Endothelial cell of umbilical vein (primary cell): ENCODE measurements around the gene TMEM132A. TPM values are rescaled to one million over a fixed set of nuclear protein-coding genes. Genes with fewer than 3 reads are reported as not detected.

Source experiments
- BruUV-seq: library from RNA; stranded (reverse); fragments of 400-500 nt; replicated peaks from 2 replicates; lab custom pipeline; 2021; lab: Mats Ljungman, UMichigan
- CTCF ChIA-PET: fragments of 300-600, 350-600 bp; sonication (Branson Sonifier 250); formaldehyde crosslinking; loops from one replicate; lab custom pipeline; 2021; ENCODE audit warnings: antibody characterized with exemption, inconsistent platforms; lab: Charles Lee
- POLR2A ChIA-PET: fragments of 300-600, 350-600 bp; sonication (Branson Sonifier 250); formaldehyde crosslinking; loops from one replicate; lab custom pipeline; 2021; ENCODE audit warnings: antibody characterized with exemption, inconsistent platforms; lab: Charles Lee
- DNase-seq: peaks from one replicate; pipeline ENCODE4 v3.0.0-alpha.2; 2011; ENCODE audit warnings: low read depth, low spot score
- FAIRE-seq: peaks from 2 replicates; lab custom pipeline; 2011; peaks lifted over from hg19 to GRCh38; lab: Jason Lieb, UNC
- H2AFZ ChIP-seq: 2 replicates; pipeline ENCODE4 v1.6.0; 2012; ENCODE audit warnings: low read depth, low read length, control low read depth, inconsistent platforms
- H3K27ac ChIP-seq: 2 replicates; pipeline ENCODE4 v1.5.1; 2011; ENCODE audit warnings: low read depth, mild to moderate bottlenecking, control low read depth, low read length, moderate library complexity; ENCODE audit not compliant: insufficient read depth
- H3K27me3 ChIP-seq, 2 experiments: 2 replicates each; pipeline versions ENCODE4 v1.6.0 to v1.6.1; 2011; ENCODE audit warnings: low read length in 2 of 2, mixed read lengths in 1 of 2; ENCODE audit not compliant: control insufficient read depth in 2 of 2, insufficient read depth in 2 of 2
- H3K36me3 ChIP-seq, 2 experiments: 2 replicates in 1 of 2; 3 replicates in 1 of 2; pipeline ENCODE4 v1.5.1; 2011; ENCODE audit warnings: low read length in 2 of 2, mild to moderate bottlenecking in 1 of 2, moderate library complexity in 1 of 2; ENCODE audit not compliant: control insufficient read depth in 2 of 2, insufficient read depth in 2 of 2; ENCODE audit errors: extremely low read depth in 1 of 2
- H3K4me1 ChIP-seq: 3 replicates; pipeline ENCODE4 v1.5.1; 2011; ENCODE audit warnings: mild to moderate bottlenecking, low read length; ENCODE audit not compliant: control insufficient read depth, insufficient read depth; ENCODE audit errors: extremely low read depth
- H3K4me2 ChIP-seq: 2 replicates; pipeline ENCODE4 v1.6.1; 2011; ENCODE audit warnings: low read length, control low read depth, mixed read lengths; ENCODE audit not compliant: insufficient read depth
- H3K4me3 ChIP-seq, 3 experiments: fragments of 200-600 bp in 1 of 3; sonication (generic), shearing (Covaris generic) in 1 of 3; replicated peaks in 1 of 3; 2 replicates each; pipeline ENCODE4 v1.5.1; 2011 to 2016; ENCODE audit warnings: control low read depth in 3 of 3, low read length in 3 of 3, mild to moderate bottlenecking in 2 of 3, inconsistent platforms in 1 of 3, low read depth in 1 of 3, moderate library complexity in 1 of 3; ENCODE audit not compliant: insufficient read depth in 1 of 3
- H3K79me2 ChIP-seq: 2 replicates; pipeline ENCODE4 v1.6.0; 2012; ENCODE audit warnings: low read length, inconsistent platforms; ENCODE audit not compliant: control insufficient read depth, insufficient read depth
- H3K9ac ChIP-seq: replicated peaks from 2 replicates; pipeline ENCODE3; 2011; ENCODE audit warnings: low read length, control low read depth; ENCODE audit not compliant: insufficient read depth; ENCODE audit errors: extremely low read depth
- H3K9me1 ChIP-seq: replicated peaks from 3 replicates; pipeline ENCODE4 v1.6.0; 2011; ENCODE audit warnings: mild to moderate bottlenecking, low read length; ENCODE audit not compliant: control insufficient read depth, insufficient read depth; ENCODE audit errors: extremely low read depth
- H3K9me3 ChIP-seq: replicated peaks from 2 replicates; pipeline ENCODE4 v1.5.1; 2012; ENCODE audit warnings: low read length, inconsistent platforms; ENCODE audit not compliant: control insufficient read depth, insufficient read depth
- H4K20me1 ChIP-seq: replicated peaks from 2 replicates; pipeline ENCODE3; 2011; ENCODE audit warnings: mild to moderate bottlenecking, low read length; ENCODE audit not compliant: control insufficient read depth, insufficient read depth; ENCODE audit errors: extremely low read depth
- EZH2 ChIP-seq: IDR thresholded peaks from 2 replicates; pipeline ENCODE4 v1.6.1; 2012; ENCODE audit warnings: borderline replicate concordance, low read depth, mild to moderate bottlenecking, moderate library complexity, low read length, inconsistent platforms; ENCODE audit not compliant: severe bottlenecking
- FOS ChIP-seq: IDR thresholded peaks from 2 replicates; pipeline ENCODE4 v1.6.1; 2011; ENCODE audit warnings: mild to moderate bottlenecking, low read length, moderate library complexity, borderline replicate concordance; ENCODE audit not compliant: insufficient read depth
- GATA2 ChIP-seq: IDR thresholded peaks from 2 replicates; pipeline ENCODE4 v1.7.0; 2011; ENCODE audit warnings: low read depth, mild to moderate bottlenecking, moderate library complexity, mixed read lengths, low read length; ENCODE audit not compliant: insufficient read length, insufficient read depth
- JUN ChIP-seq: IDR thresholded peaks from 2 replicates; pipeline ENCODE4 v1.6.1; 2011; ENCODE audit warnings: borderline replicate concordance, low read depth; ENCODE audit not compliant: insufficient read length, insufficient read depth
- MYC ChIP-seq: IDR thresholded peaks from one replicate; pipeline ENCODE4 v1.6.1; 2011; ENCODE audit warnings: mild to moderate bottlenecking, low read depth, low read length
- POLR2A ChIP-seq: IDR thresholded peaks from 2 replicates; pipeline ENCODE4 v1.6.1; 2012; ENCODE audit warnings: low read depth, mild to moderate bottlenecking, control low read depth, low read length
- POLR2AphosphoS5 ChIP-seq: IDR thresholded peaks from 2 replicates; pipeline ENCODE4 v1.6.1; 2012; ENCODE audit warnings: low read depth, mild to moderate bottlenecking, control low read depth, low read length, moderate library complexity; ENCODE audit not compliant: insufficient read depth
- dilution Hi-C: fragments of 300-500 bp; cut with MboI; formaldehyde crosslinking; loops from one replicate; pipeline ENCODE4 v1.15.0; 2019; ENCODE audit warnings: low sequenced_read_pairs; ENCODE audit not compliant: extremely low pct_ligation_motif_present
- intact Hi-C: fragments of 100-400 bp; cut with micrococcal nuclease; formaldehyde crosslinking; loops from one replicate; pipeline ENCODE4 v1.10.0; 2022
- polyA plus RNA-seq, 4 experiments: library from polyadenylated mRNA; depleted of rRNA in 3 of 4; stranded (reverse) in 3 of 4; unstranded in 1 of 4; fragments of >200 nt; gene quantifications; 2 replicates each; pipeline versions ENCODE4 v1.2.1 to v1.2.3, GENCODE V29; 2011 to 2012; ENCODE audit warnings: missing spikeins in 1 of 4
- total RNA-seq: library from RNA; stranded (reverse); gene quantifications from 2 replicates; pipeline ENCODE4 v1.2.3, GENCODE V29; 2021
- TF ChIP-seq, protein P1 (sequence below), 2 donors: IDR thresholded peaks; 1 replicate in 1 of 2; 2 replicates in 1 of 2; pipeline ENCODE4 v1.5.1; 2011; ENCODE audit warnings: low read length in 2 of 2, mild to moderate bottlenecking in 2 of 2, moderate library complexity in 2 of 2, control low read depth in 1 of 2, inconsistent platforms in 1 of 2, low read depth in 1 of 2; ENCODE audit not compliant: insufficient read depth in 1 of 2; ENCODE audit errors: extremely low read depth in 1 of 2

Gene TMEM132A
- total and polyA plus RNA-seq, 2 donors (not counting 3 experiments of a cell fraction or from before 2014, with no cell fraction given) = 74.3 to 106 TPM

DNA sequence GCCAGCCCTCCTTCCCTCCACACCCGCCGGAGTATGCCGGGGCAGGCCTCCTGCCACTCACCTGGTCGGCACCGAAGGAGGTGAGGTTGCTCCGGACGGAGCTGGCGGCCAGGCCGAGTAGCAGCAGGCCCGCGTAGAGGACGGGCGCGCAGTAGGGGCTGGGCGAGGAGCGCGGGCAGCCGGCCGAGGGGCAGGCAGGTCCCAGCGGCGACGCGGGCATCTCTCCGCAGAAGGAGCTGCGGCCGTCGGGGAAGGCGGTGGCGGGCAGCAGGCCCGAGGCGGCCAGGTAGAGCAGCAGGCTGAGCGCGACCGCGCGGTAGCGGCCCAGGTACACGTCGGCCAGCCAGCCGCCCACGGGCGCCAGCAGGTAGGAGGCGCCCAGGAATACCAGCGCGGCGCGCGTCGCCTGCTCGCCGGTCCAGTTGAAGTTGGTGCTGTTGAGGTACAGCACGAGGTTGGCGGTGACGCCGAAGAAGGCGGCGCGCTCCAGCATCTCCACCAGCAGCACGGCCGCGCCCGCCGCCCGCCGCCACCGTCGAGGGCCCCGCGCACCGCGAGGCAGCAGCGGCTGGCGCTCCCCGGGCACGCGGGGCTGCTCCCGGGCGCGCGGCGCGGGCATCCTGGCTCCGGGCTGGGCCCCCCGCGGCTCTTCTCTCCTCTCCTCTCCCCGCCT, 26.8 kb downstream of the TMEM132A start:
- DNase-seq (no peak), FAIRE-seq (no peak)
- POLR2A ChIA-PET = no interaction called here
- H4K20me1 ChIP-seq = no peaks in the 10 kb centered on the region
- H3K9ac ChIP-seq = no peak overlapping the region
- peak overlapping the region in 1 of 3 experiments; percentile 10 for H3K4me3 ChIP-seq
- TF ChIP-seq, protein P1, sequence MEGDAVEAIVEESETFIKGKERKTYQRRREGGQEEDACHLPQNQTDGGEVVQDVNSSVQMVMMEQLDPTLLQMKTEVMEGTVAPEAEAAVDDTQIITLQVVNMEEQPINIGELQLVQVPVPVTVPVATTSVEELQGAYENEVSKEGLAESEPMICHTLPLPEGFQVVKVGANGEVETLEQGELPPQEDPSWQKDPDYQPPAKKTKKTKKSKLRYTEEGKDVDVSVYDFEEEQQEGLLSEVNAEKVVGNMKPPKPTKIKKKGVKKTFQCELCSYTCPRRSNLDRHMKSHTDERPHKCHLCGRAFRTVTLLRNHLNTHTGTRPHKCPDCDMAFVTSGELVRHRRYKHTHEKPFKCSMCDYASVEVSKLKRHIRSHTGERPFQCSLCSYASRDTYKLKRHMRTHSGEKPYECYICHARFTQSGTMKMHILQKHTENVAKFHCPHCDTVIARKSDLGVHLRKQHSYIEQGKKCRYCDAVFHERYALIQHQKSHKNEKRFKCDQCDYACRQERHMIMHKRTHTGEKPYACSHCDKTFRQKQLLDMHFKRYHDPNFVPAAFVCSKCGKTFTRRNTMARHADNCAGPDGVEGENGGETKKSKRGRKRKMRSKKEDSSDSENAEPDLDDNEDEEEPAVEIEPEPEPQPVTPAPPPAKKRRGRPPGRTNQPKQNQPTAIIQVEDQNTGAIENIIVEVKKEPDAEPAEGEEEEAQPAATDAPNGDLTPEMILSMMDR (IDR thresholded peaks at IDR 0.05; ENCODE audit: extremely low read depth in 1 of 2, insufficient read depth in 1 of 2, low read depth in 1 of 2, low read length in 2 of 2) = no peak
- TF ChIP-seq EZH2 = peak; percentile 84
- dilution Hi-C loops (no loop called here), intact Hi-C loops (no loop called here)
- CTCF ChIA-PET = no interaction called here
- H3K27me3 ChIP-seq = peaks cover 2 to 10% of the 10 kb centered on the region in 2 experiments
- no peaks in the 10 kb centered on the region for H3K79me2 ChIP-seq
- H3K9me1 ChIP-seq = no peaks in the 10 kb centered on the region
- H3K4me2 ChIP-seq = peak overlapping the region; percentile 16
- H3K36me3 ChIP-seq = no peaks in the 10 kb centered on the region
- H2AFZ ChIP-seq = peak overlapping the region; percentile 97
- no peak overlapping the region for H3K27ac ChIP-seq
- no TSS peak for BruUV-seq
- H3K9me3 ChIP-seq = no peaks in the 10 kb centered on the region
- H3K4me1 ChIP-seq = peaks cover 10% of the 10 kb centered on the region

GRCh38 chr11:60951606-60951903, 27.3 kb downstream of the TMEM132A start:
- H3K9ac ChIP-seq = peak overlapping the region; percentile 50
- no TSS peak for BruUV-seq

More at GRCh38 chr11:60951606-60951903, 27.3 kb downstream of the TMEM132A start:
- POLR2A ChIA-PET = no interaction called here
- H4K20me1 ChIP-seq = no peaks in the 10 kb centered on the region
- no peaks in the 10 kb centered on the region for H3K9me1 ChIP-seq
- CTCF ChIA-PET = no interaction called here
- H2AFZ ChIP-seq = peak overlapping the region; percentile 97
- H3K79me2 ChIP-seq = no peaks in the 10 kb centered on the region
- H3K27me3 ChIP-seq = peaks cover 2 to 10% of the 10 kb centered on the region in 2 experiments
- DNase-seq = no peak
- H3K27ac ChIP-seq = no peak overlapping the region
- peaks cover 10% of the 10 kb centered on the region for H3K4me1 ChIP-seq
- intact Hi-C loops = no loop called here
- FAIRE-seq = no peak
- no peak for TF ChIP-seq JUN
- no peak for TF ChIP-seq POLR2A
- no peak for TF ChIP-seq GATA2
- TF ChIP-seq EZH2 = no peak
- no peak for TF ChIP-seq MYC
- no peak for TF ChIP-seq FOS
- TF ChIP-seq POLR2AphosphoS5 = no peak
- TF ChIP-seq, protein P1 (IDR thresholded peaks at IDR 0.05; ENCODE audit: extremely low read depth in 1 of 2, insufficient read depth in 1 of 2, low read depth in 1 of 2, low read length in 2 of 2) = no peak
- dilution Hi-C loops = no loop called here
- H3K4me3 ChIP-seq = peak overlapping the region in 2 of 3 experiments; percentile 34 to 56
- H3K9me3 ChIP-seq = no peaks in the 10 kb centered on the region
- no peaks in the 10 kb centered on the region for H3K36me3 ChIP-seq
- peak overlapping the region; percentile 84 for H3K4me2 ChIP-seq
